ENCODE measurements around the gene ECEL1. TPM values are rescaled to one million over a fixed set of nuclear protein-coding genes. Genes with fewer than 3 reads are reported as not detected.

The ECEL1 gene
- total and polyA plus RNA-seq, 2 experiments from 2014 or later: 6.7 to 17.5 TPM

- Histone ChIP-seq H3F3A (replicated peaks; ENCODE audit: low read depth) (no peaks in the 10 kb centered on the region), H4K20me1 (replicated peaks; ENCODE audit: insufficient read depth) (no peaks in the 10 kb centered on the region), H2AFZ (no peak overlapping the region), H3K27me3 (ENCODE audit: insufficient read depth) (peaks cover 50% of the 10 kb centered on the region), H3K36me3 (ENCODE audit: insufficient read depth) (no peaks in the 10 kb centered on the region), H3K9me2 (ENCODE audit: insufficient read depth) (no peaks in the 10 kb centered on the region), H3K79me2 (replicated peaks; ENCODE audit: insufficient read depth) (no peaks in the 10 kb centered on the region), H3K4me2 (no peak overlapping the region), H3K4me3 (no peak overlapping the region), H3K4me1 (ENCODE audit: insufficient read depth) (peaks cover 4% of the 10 kb centered on the region; the same call in 1 of the 2 replicates), H3K27ac (ENCODE audit: low read depth) (no peak overlapping the region)
- TF ChIP-seq NANOG (IDR thresholded peaks at IDR 0.05; ENCODE audit: borderline replicate concordance) (no peak), POLR2AphosphoS5 (IDR thresholded peaks at IDR 0.05; ENCODE audit: low read depth) (no peak), ZNF462 (CRISPR knock-in tag; IDR thresholded peaks at IDR 0.05) (no peak), STAT1 (IDR thresholded peaks at IDR 0.05; ENCODE audit: unreplicated experiment) (no peak), CREB1 (CRISPR knock-in tag; IDR thresholded peaks at IDR 0.05; ENCODE audit: low read depth) (no peak), CTCF (conservative IDR thresholded peaks at IDR 0.05; ENCODE audit: low read depth in 2 of 2) (no peak)
- Mint-ChIP-seq H3K36me3 (ENCODE audit: low read depth) (no peaks in the 10 kb centered on the region), H3K4me1 (peaks cover 6% of the 10 kb centered on the region), H3K27ac (no peak overlapping the region), H3K9me3 (no peaks in the 10 kb centered on the region), H3K27me3 (ENCODE audit: insufficient read depth, low read depth, poor library complexity) (peaks cover 51% of the 10 kb centered on the region), H3K4me3 (no peak overlapping the region)
- ATAC-seq (no peak), DNase-seq (ENCODE audit: low spot score) (no peak)
These were observed 4.2 kb downstream of the ECEL1 start for GRCh38 chr2:232483311-232483922.
